Activated T-cell treated with anti-CD3 and anti-CD28 coated beads, Interleukin-2, amount 50 U/mL, for 24 hours (primary cell): Measurements from ENCODE around the gene NRXN3.

Experiments used
- DNase-seq: peaks from one replicate; pipeline ENCODE4 v3.0.0-alpha.2; 2020
- H3K27ac Mint-ChIP-seq: 2 replicates; pipeline ENCODE4 v1.8.0; 2020; ENCODE audit warnings: mild to moderate bottlenecking, mixed read lengths
- H3K27me3 Mint-ChIP-seq: 2 replicates; pipeline ENCODE4 v1.8.0; 2020; ENCODE audit warnings: mixed read lengths
- H3K36me3 Mint-ChIP-seq: 2 replicates; pipeline ENCODE4 v1.8.0; 2020; ENCODE audit warnings: low read depth, mixed read lengths
- H3K4me1 Mint-ChIP-seq: 2 replicates; pipeline ENCODE4 v1.8.0; 2020; ENCODE audit warnings: low read depth, mixed read lengths
- H3K4me3 Mint-ChIP-seq: 2 replicates; pipeline ENCODE4 v1.8.0; 2020; ENCODE audit warnings: mild to moderate bottlenecking, moderate library complexity, mixed read lengths
- H3K9me3 Mint-ChIP-seq: 2 replicates; pipeline ENCODE4 v1.8.0; 2020; ENCODE audit warnings: mixed read lengths

Gene NRXN3

GRCh38 chr14:79037106-79037505, 866.9 kb downstream of the NRXN3 start:
- Mint-ChIP-seq H3K4me3 (no peak overlapping the region), H3K27me3 (no peaks in the 10 kb centered on the region), H3K36me3 (no peaks in the 10 kb centered on the region), H3K9me3 (peaks cover 14% of the 10 kb centered on the region), H3K27ac (no peak overlapping the region), H3K4me1 (no peaks in the 10 kb centered on the region)
- no peak for DNase-seq

GRCh38 chr14:79037593-79037992, 867.4 kb downstream of the NRXN3 start:
- H3K4me3 Mint-ChIP-seq = no peak overlapping the region

GRCh38 chr14:79040790-79041189, 870.6 kb downstream of the NRXN3 start:
- Mint-ChIP-seq H3K27me3 (no peaks in the 10 kb centered on the region), H3K27ac (no peak overlapping the region), H3K9me3 (peaks cover 14% of the 10 kb centered on the region), H3K36me3 (no peaks in the 10 kb centered on the region), H3K4me3 (no peak overlapping the region), H3K4me1 (no peaks in the 10 kb centered on the region)
- no peak for DNase-seq

More at GRCh38 chr14:79037593-79037992, 867.4 kb downstream of the NRXN3 start:
- H3K9me3 Mint-ChIP-seq = peaks cover 14% of the 10 kb centered on the region
- no peaks in the 10 kb centered on the region for H3K4me1 Mint-ChIP-seq
- H3K27ac Mint-ChIP-seq = no peak overlapping the region
- no peaks in the 10 kb centered on the region for H3K27me3 Mint-ChIP-seq
- H3K36me3 Mint-ChIP-seq = no peaks in the 10 kb centered on the region
- no peak for DNase-seq

- DNase-seq = no peak
- Mint-ChIP-seq H3K4me1 (no peaks in the 10 kb centered on the region), H3K9me3 (peaks cover 14% of the 10 kb centered on the region), H3K27ac (no peak overlapping the region), H3K4me3 (no peak overlapping the region), H3K36me3 (no peaks in the 10 kb centered on the region), H3K27me3 (no peaks in the 10 kb centered on the region)
Measured at GRCh38 chr14:79043194-79043889, 873.2 kb downstream of the NRXN3 start.

- H3K27me3 Mint-ChIP-seq = no peaks in the 10 kb centered on the region
- peaks cover 9% of the 10 kb centered on the region for H3K9me3 Mint-ChIP-seq
- no peak for DNase-seq
- H3K4me1 Mint-ChIP-seq = no peaks in the 10 kb centered on the region
- H3K36me3 Mint-ChIP-seq = no peaks in the 10 kb centered on the region
- no peak overlapping the region for H3K27ac Mint-ChIP-seq
- H3K4me3 Mint-ChIP-seq = no peak overlapping the region
Measured at GRCh38 chr14:79044894-79045624, 874.9 kb downstream of the NRXN3 start.

GRCh38 chr14:79050787-79051727, 880.9 kb downstream of the NRXN3 start:
- Mint-ChIP-seq H3K9me3 (no peaks in the 10 kb centered on the region), H3K4me1 (no peaks in the 10 kb centered on the region), H3K4me3 (no peak overlapping the region), H3K27ac (no peak overlapping the region), H3K36me3 (no peaks in the 10 kb centered on the region), H3K27me3 (no peaks in the 10 kb centered on the region)
- no peak for DNase-seq

GRCh38 chr14:79051742-79052141, 881.6 kb downstream of the NRXN3 start:
- Mint-ChIP-seq H3K27me3 (no peaks in the 10 kb centered on the region), H3K4me1 (no peaks in the 10 kb centered on the region), H3K36me3 (no peaks in the 10 kb centered on the region), H3K27ac (no peak overlapping the region), H3K4me3 (no peak overlapping the region), H3K9me3 (no peaks in the 10 kb centered on the region)
- DNase-seq = no peak

GRCh38 chr14:79056879-79057278, 886.7 kb downstream of the NRXN3 start:
- no peak overlapping the region for H3K4me3 Mint-ChIP-seq
- no peaks in the 10 kb centered on the region for H3K27me3 Mint-ChIP-seq
- no peak for DNase-seq
- H3K36me3 Mint-ChIP-seq = no peaks in the 10 kb centered on the region
- H3K9me3 Mint-ChIP-seq = peaks cover 6% of the 10 kb centered on the region
- no peaks in the 10 kb centered on the region for H3K4me1 Mint-ChIP-seq
- no peak overlapping the region for H3K27ac Mint-ChIP-seq

- DNase-seq = no peak
- H3K9me3 Mint-ChIP-seq = peaks cover 6% of the 10 kb centered on the region
- H3K4me3 Mint-ChIP-seq = no peak overlapping the region
- no peaks in the 10 kb centered on the region for H3K4me1 Mint-ChIP-seq
- H3K36me3 Mint-ChIP-seq = no peaks in the 10 kb centered on the region
- no peaks in the 10 kb centered on the region for H3K27me3 Mint-ChIP-seq
- no peak overlapping the region for H3K27ac Mint-ChIP-seq
Measured at GRCh38 chr14:79057333-79057732, 887.2 kb downstream of the NRXN3 start.

GRCh38 chr14:79062226-79062625, 892.1 kb downstream of the NRXN3 start:
- Mint-ChIP-seq H3K4me3 (no peak overlapping the region), H3K27ac (no peak overlapping the region), H3K27me3 (no peaks in the 10 kb centered on the region), H3K36me3 (no peaks in the 10 kb centered on the region), H3K9me3 (peaks cover 6% of the 10 kb centered on the region), H3K4me1 (no peaks in the 10 kb centered on the region)
- no peak for DNase-seq

- H3K9me3 Mint-ChIP-seq = peaks cover 4% of the 10 kb centered on the region
- no peak for DNase-seq
- no peaks in the 10 kb centered on the region for H3K36me3 Mint-ChIP-seq
- no peaks in the 10 kb centered on the region for H3K27me3 Mint-ChIP-seq
- H3K4me1 Mint-ChIP-seq = no peaks in the 10 kb centered on the region
- H3K27ac Mint-ChIP-seq = no peak overlapping the region
- no peak overlapping the region for H3K4me3 Mint-ChIP-seq
Measured at GRCh38 chr14:79064214-79064613, 894.0 kb downstream of the NRXN3 start.

GRCh38 chr14:79074510-79074909, 904.3 kb downstream of the NRXN3 start:
- Mint-ChIP-seq H3K4me3 (no peak overlapping the region), H3K36me3 (no peaks in the 10 kb centered on the region)

GRCh38 chr14:79076428-79076827, 906.3 kb downstream of the NRXN3 start:
- H3K4me3 Mint-ChIP-seq = no peak overlapping the region
- H3K27me3 Mint-ChIP-seq = no peaks in the 10 kb centered on the region
- no peak for DNase-seq
- H3K27ac Mint-ChIP-seq = no peak overlapping the region
- peaks cover 1% of the 10 kb centered on the region for H3K9me3 Mint-ChIP-seq
- H3K36me3 Mint-ChIP-seq = no peaks in the 10 kb centered on the region
- H3K4me1 Mint-ChIP-seq = no peaks in the 10 kb centered on the region

More at GRCh38 chr14:79074510-79074909, 904.3 kb downstream of the NRXN3 start:
- Mint-ChIP-seq H3K4me1 (no peaks in the 10 kb centered on the region), H3K27ac (no peak overlapping the region), H3K27me3 (no peaks in the 10 kb centered on the region), H3K9me3 (peaks cover 1% of the 10 kb centered on the region)
- no peak for DNase-seq

GRCh38 chr14:79077096-79077495, 906.9 kb downstream of the NRXN3 start:
- peaks cover 1% of the 10 kb centered on the region for H3K9me3 Mint-ChIP-seq
- no peaks in the 10 kb centered on the region for H3K36me3 Mint-ChIP-seq
- no peak overlapping the region for H3K27ac Mint-ChIP-seq
- no peak overlapping the region for H3K4me3 Mint-ChIP-seq
- DNase-seq = no peak
- H3K4me1 Mint-ChIP-seq = no peaks in the 10 kb centered on the region
- H3K27me3 Mint-ChIP-seq = no peaks in the 10 kb centered on the region
